SK-N-SH (cell line): ENCODE results near the gene ITSN2. TPM values are rescaled to one million over a fixed set of nuclear protein-coding genes. Genes with fewer than 3 reads are reported as not detected.

Experiments
- CTCF ChIA-PET: fragments of 300-600, 350-600 bp; formaldehyde crosslinking; extraction: SDS; loops from one replicate; lab custom pipeline; 2021; lab: Yijun Ruan, JAX
- POLR2A ChIA-PET: fragments of 350-600 bp; sonication (Branson Sonifier 250); formaldehyde crosslinking; extraction: SDS; loops from one replicate; lab custom pipeline; 2020; ENCODE audit warnings: antibody characterized with exemption, inconsistent platforms; lab: Yijun Ruan, JAX
- DNase-seq: peaks from one replicate; pipeline ENCODE4 v3.0.0; 2012
- H2AFZ ChIP-seq: fragments of 200-600 bp; sonication (generic); 2 replicates; pipeline ENCODE4 v1.8.1; 2016; ENCODE audit warnings: antibody characterized with exemption, mild to moderate bottlenecking, low read depth
- H3F3A ChIP-seq: fragments of 200-600 bp; sonication (generic); replicated peaks from 2 replicates; pipeline ENCODE3; 2016; ENCODE audit warnings: antibody characterized with exemption, mild to moderate bottlenecking; ENCODE audit not compliant: insufficient read depth
- H3K27ac ChIP-seq, 2 experiments: fragments of 200-500 bp in 1 of 2; fragments of 200-600 bp in 1 of 2; sonication (Bioruptor generic) in 1 of 2; sonication (generic), shearing (Covaris generic) in 1 of 2; 2 replicates each; pipeline versions ENCODE4 v1.5.1 to v1.6.1; 2014 to 2016; ENCODE audit warnings: low read depth in 2 of 2, inconsistent platforms in 1 of 2, low read length in 1 of 2, mild to moderate bottlenecking in 1 of 2, mixed read lengths in 1 of 2
- H3K27me3 ChIP-seq: fragments of 200-600 bp; sonication (generic), shearing (Covaris generic); 2 replicates; pipeline ENCODE4 v1.6.1; 2016; ENCODE audit warnings: mixed run types; ENCODE audit not compliant: insufficient read depth
- H3K36me3 ChIP-seq, 2 experiments: fragments of 200-500 bp in 1 of 2; fragments of 200-600 bp in 1 of 2; sonication (Bioruptor generic) in 1 of 2; sonication (generic) in 1 of 2; replicated peaks in 1 of 2; 2 replicates each; pipeline versions ENCODE3 to v1.5.1; 2014 to 2016; ENCODE audit warnings: low read length in 1 of 2, mild to moderate bottlenecking in 1 of 2; ENCODE audit not compliant: insufficient read depth in 2 of 2, control insufficient read depth in 1 of 2
- H3K4me1 ChIP-seq, 2 experiments: fragments of 200-500 bp in 1 of 2; fragments of 200-600 bp in 1 of 2; sonication (Bioruptor generic) in 1 of 2; sonication (generic), shearing (Covaris generic) in 1 of 2; 2 replicates each; pipeline versions ENCODE4 v1.5.1 to v1.6.1; 2014 to 2016; ENCODE audit warnings: low read depth in 1 of 2, low read length in 1 of 2, mixed run types in 1 of 2; ENCODE audit not compliant: insufficient read depth in 2 of 2, control insufficient read depth in 1 of 2
- H3K4me2 ChIP-seq: fragments of 200-600 bp; sonication (generic), shearing (Covaris generic); 2 replicates; pipeline ENCODE4 v1.6.1; 2017; ENCODE audit warnings: mixed run types
- H3K4me3 ChIP-seq, 2 experiments: fragments of 200-500 bp in 1 of 2; fragments of 200-600 bp in 1 of 2; sonication (Bioruptor generic) in 1 of 2; sonication (generic), shearing (Covaris generic) in 1 of 2; 2 replicates each; pipeline versions ENCODE4 v1.5.1 to v1.8.1; 2014 to 2016; ENCODE audit warnings: low read depth in 2 of 2, inconsistent platforms in 1 of 2, low read length in 1 of 2, mild to moderate bottlenecking in 1 of 2, mixed read lengths in 1 of 2, moderate library complexity in 1 of 2
- H3K79me2 ChIP-seq: fragments of 200-600 bp; sonication (generic); 2 replicates; pipeline ENCODE4 v1.8.1; 2017; ENCODE audit warnings: mild to moderate bottlenecking; ENCODE audit not compliant: insufficient read depth
- H3K9ac ChIP-seq: fragments of 200-600 bp; sonication (generic); 2 replicates; pipeline ENCODE4 v1.6.1; 2017; ENCODE audit warnings: mixed run types
- H3K9me2 ChIP-seq: fragments of 200-600 bp; sonication (generic); 2 replicates; pipeline ENCODE4 v1.6.1; 2017; ENCODE audit warnings: mixed run types
- H3K9me3 ChIP-seq: fragments of 200-600 bp; sonication (generic); 2 replicates; pipeline ENCODE4 v1.6.1; 2017; ENCODE audit warnings: mixed run types, mild to moderate bottlenecking, moderate library complexity
- H4K20me1 ChIP-seq: fragments of 200-600 bp; sonication (generic); 2 replicates; pipeline ENCODE4 v1.6.1; 2017; ENCODE audit warnings: mild to moderate bottlenecking, mixed run types; ENCODE audit not compliant: insufficient read depth
- EP300 ChIP-seq, 2 experiments: IDR thresholded peaks; 2 replicates each; pipeline versions ENCODE4 v1.4.0 to v1.6.1; 2012; ENCODE audit warnings: borderline replicate concordance in 1 of 2, low read depth in 1 of 2, low read length in 1 of 2
- EZH2phosphoT487 ChIP-seq: fragments of 200-600 bp; sonication (generic); IDR thresholded peaks from 2 replicates; pipeline ENCODE4 v1.6.1; 2017; ENCODE audit warnings: low read depth, mixed run types, mild to moderate bottlenecking, antibody characterized with exemption, moderate library complexity, borderline replicate concordance
- FOSL2 ChIP-seq: IDR thresholded peaks from 2 replicates; pipeline ENCODE4 v1.4.0; 2012; ENCODE audit warnings: low read depth, mild to moderate bottlenecking, moderate library complexity, borderline replicate concordance
- FOXJ3 ChIP-seq: sonication (generic); formaldehyde crosslinking; IDR thresholded peaks from 2 replicates; pipeline ENCODE4 v1.5.1; 2020; ENCODE audit warnings: mild to moderate bottlenecking, missing genetic modification reagents
- GABPA ChIP-seq: IDR thresholded peaks from 2 replicates; pipeline ENCODE4 v1.4.0; 2012; ENCODE audit warnings: low read depth, mild to moderate bottlenecking
- GATA2 ChIP-seq: sonication (generic); formaldehyde crosslinking; IDR thresholded peaks from 2 replicates; pipeline ENCODE4 v1.5.0; 2020; ENCODE audit warnings: mild to moderate bottlenecking, missing genetic modification reagents
- JUND ChIP-seq: IDR thresholded peaks from 2 replicates; pipeline ENCODE4 v1.4.0; 2012
- POLR2AphosphoS5 ChIP-seq: IDR thresholded peaks from 2 replicates; pipeline ENCODE4 v1.6.1; 2012; ENCODE audit warnings: low read depth, low read length
- REST ChIP-seq: IDR thresholded peaks from 2 replicates; pipeline ENCODE4 v1.6.1; 2012; ENCODE audit warnings: mild to moderate bottlenecking, low read depth, low read length, moderate library complexity
- RFX5 ChIP-seq: IDR thresholded peaks from 2 replicates; pipeline ENCODE4 v1.6.1; 2012; ENCODE audit warnings: mild to moderate bottlenecking, improper control_type of control experiment, low read length
- TCF12 ChIP-seq: IDR thresholded peaks from 2 replicates; pipeline ENCODE4 v1.4.0; 2012
- USF1 ChIP-seq: IDR thresholded peaks from 2 replicates; pipeline ENCODE4 v1.4.0; 2012; ENCODE audit warnings: low read depth, borderline replicate concordance
- YY1 ChIP-seq: IDR thresholded peaks from 2 replicates; pipeline ENCODE4 v1.4.0; 2012; ENCODE audit warnings: low read depth, mild to moderate bottlenecking
- WGBS: methylation state at CpG from one replicate; pipeline ENCODE4 v1.1.6; 2017; ENCODE audit warnings: low lambda C conversion rate; 5-methylcytosine and 5-hydroxymethylcytosine counted together
- polyA plus RNA-seq, 3 experiments: library from polyadenylated mRNA; depleted of rRNA; stranded (reverse); fragments of >200 nt; gene quantifications; 2 replicates each; pipeline ENCODE4 v1.2.3, GENCODE V29; 2012

Gene ITSN2
- polyA plus RNA-seq, 1 of the 3 experiments (the other 2 are of a cell fraction), result 11.9 TPM

- H4K20me1 ChIP-seq, result no peaks in the 10 kb centered on the region
- H3K27me3 ChIP-seq, result no peaks in the 10 kb centered on the region
- H3K27ac ChIP-seq, result no peak overlapping the region
- H3K4me1 ChIP-seq, result no peaks in the 10 kb centered on the region; a peak in 1 of 4 replicates
- DNase-seq, result no peak
- 0 out of 2 replicates have a peak, but pooled peaks cover 2% of the 10 kb centered on the region for H3K79me2 ChIP-seq
- no peaks in the 10 kb centered on the region for H3K9me2 ChIP-seq
- TF ChIP-seq TCF12, result no peak
- ChIA-PET CTCF (no interaction called here), POLR2A (no interaction called here)
- H3F3A ChIP-seq, result no peaks in the 10 kb centered on the region
- H3K9me3 ChIP-seq, result no peaks in the 10 kb centered on the region
- H3K9ac ChIP-seq, result no peak overlapping the region
- H3K4me2 ChIP-seq, result no peak overlapping the region
- no peak overlapping the region for H3K4me3 ChIP-seq
- H2AFZ ChIP-seq, result no peak overlapping the region
- H3K36me3 ChIP-seq, result peaks cover 24 to 32% of the 10 kb centered on the region in 2 experiments
Observed at GRCh38 chr2:24258718-24259117, 101.6 kb downstream of the ITSN2 start.

GRCh38 chr2:24253303-24253919 lies 106.9 kb downstream of the ITSN2 start:
- no peak overlapping the region for H3K27ac ChIP-seq
- H4K20me1 ChIP-seq, result no peaks in the 10 kb centered on the region
- 0 out of 2 replicates have a peak, but pooled peaks cover 2% of the 10 kb centered on the region for H3K79me2 ChIP-seq
- H3K9me2 ChIP-seq, result no peaks in the 10 kb centered on the region
- H3K9ac ChIP-seq, result no peak overlapping the region
- TF ChIP-seq REST, result no peak
- TF ChIP-seq YY1, result no peak
- TF ChIP-seq FOXJ3 (CRISPR knock-in tag), result no peak
- TF ChIP-seq, all 33 proteins: peak for 0
- DNase-seq, result no peak
- POLR2A ChIA-PET, result no interaction called here
- H3K9me3 ChIP-seq, result no peaks in the 10 kb centered on the region
- WGBS, result 94% methylated on average over 6 of the region's 6 CpGs
- H2AFZ ChIP-seq, result no peak overlapping the region
- CTCF ChIA-PET, result interaction anchor here (0.6 to 1.0 kb wide), 2 partner anchors 10 to 70 kb away, joined by 3 read pairs; no protein-coding TSS in a partner anchor
- no peaks in the 10 kb centered on the region for H3K27me3 ChIP-seq
- H3K36me3 ChIP-seq, result peaks cover 46 to 49% of the 10 kb centered on the region in 2 experiments
- H3F3A ChIP-seq, result no peaks in the 10 kb centered on the region
- no peak overlapping the region for H3K4me2 ChIP-seq
- no peak overlapping the region for H3K4me3 ChIP-seq
- no peaks in the 10 kb centered on the region for H3K4me1 ChIP-seq

GRCh38 chr2:24247592-24247991 lies 112.7 kb downstream of the ITSN2 start:
- H3K79me2 ChIP-seq, result no peaks in the 10 kb centered on the region
- H3K27me3 ChIP-seq, result no peaks in the 10 kb centered on the region
- DNase-seq, result no peak
- H3K27ac ChIP-seq, result no peak overlapping the region
- H3K4me3 ChIP-seq, result no peak overlapping the region
- H3K4me2 ChIP-seq, result no peak overlapping the region
- ChIA-PET CTCF (interaction anchor here (0.8 kb wide), 1 partner anchor 20 kb away, joined by 3 read pairs; no protein-coding TSS in a partner anchor), POLR2A (no interaction called here)
- no peak overlapping the region for H2AFZ ChIP-seq
- H3F3A ChIP-seq, result no peaks in the 10 kb centered on the region
- peaks cover 71 to 75% of the 10 kb centered on the region in 2 experiments for H3K36me3 ChIP-seq
- no peaks in the 10 kb centered on the region for H3K4me1 ChIP-seq
- H3K9me2 ChIP-seq, result no peaks in the 10 kb centered on the region
- 93% methylated on average over 3 of the region's 3 CpGs for WGBS
- no peaks in the 10 kb centered on the region for H3K9me3 ChIP-seq
- H3K9ac ChIP-seq, result no peak overlapping the region
- TF ChIP-seq EP300 (IDR thresholded peaks at IDR 0.05; ENCODE audit: borderline replicate concordance in 1 of 2, low read depth in 1 of 2, low read length in 1 of 2) (no peak), USF1 (no peak), POLR2AphosphoS5 (no peak), RFX5 (no peak), FOSL2 (no peak), EZH2phosphoT487 (no peak), GATA2 (no peak), JUND (no peak), GABPA (no peak), FOXJ3 (CRISPR knock-in tag) (no peak)
- H4K20me1 ChIP-seq, result no peaks in the 10 kb centered on the region
